ENCODE measurements around the gene LIPG. TPM values are rescaled to one million over a fixed set of nuclear protein-coding genes. Genes with fewer than 3 reads are reported as not detected.

LIPG gene
- total RNA-seq, 1 experiment from 2014 or later: 44.0 TPM

GRCh38 chr18:49630246-49630699 is 68.4 kb downstream of the LIPG start:
- H3K36me3 Mint-ChIP-seq (ENCODE audit: insufficient read depth, unreplicated experiment): no peaks in the 10 kb centered on the region

DNA sequence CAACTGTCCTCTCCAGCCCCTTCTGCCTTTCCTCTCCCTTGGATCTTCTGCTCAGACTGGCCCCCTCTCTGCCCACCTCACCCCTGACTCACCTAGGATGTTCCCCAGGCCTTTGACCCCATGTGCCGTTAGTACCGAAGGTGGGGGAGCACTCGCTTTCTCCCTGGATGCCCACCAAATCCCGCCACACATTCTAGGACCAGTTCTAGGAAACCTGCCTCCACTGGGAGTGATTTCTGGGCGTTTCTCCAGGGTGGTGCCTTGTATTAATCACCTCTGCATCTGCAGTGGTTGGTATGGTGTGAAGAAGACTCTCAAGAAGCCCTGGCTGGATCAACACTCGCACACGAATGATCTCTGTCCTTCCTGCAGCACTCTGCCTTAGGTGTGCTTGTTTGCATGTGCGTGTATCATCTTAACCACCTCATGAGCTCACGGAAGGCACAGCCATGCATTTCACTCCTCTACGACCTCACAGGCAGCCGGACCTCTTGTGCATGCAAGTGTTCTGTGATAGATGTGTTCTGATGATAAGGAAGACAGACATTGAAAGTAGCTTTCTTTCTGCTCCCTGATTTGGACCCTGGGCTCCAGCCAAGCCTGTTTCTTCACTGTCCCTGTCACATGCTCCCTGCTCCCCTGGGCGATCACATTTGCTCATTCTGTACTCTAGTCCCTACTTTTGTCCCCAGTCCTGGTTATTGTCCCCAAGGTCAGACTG is 69.4 kb downstream of the LIPG start:
- intact Hi-C loops (cut with micrococcal nuclease; ENCODE audit: unreplicated experiment): no loop called here
- BruUV-seq (replicated peaks): no TSS peak
- Mint-ChIP-seq H3K27me3 (ENCODE audit: unreplicated experiment) (peaks cover 19% of the 10 kb centered on the region), H3K4me1 (ENCODE audit: low read depth, unreplicated experiment) (no peaks in the 10 kb centered on the region), H3K4me3 (ENCODE audit: low read depth, unreplicated experiment) (no peak overlapping the region), H3K36me3 (ENCODE audit: insufficient read depth, unreplicated experiment) (no peaks in the 10 kb centered on the region), H3K27ac (ENCODE audit: unreplicated experiment) (no peak overlapping the region), H3K9me3 (ENCODE audit: low read depth, unreplicated experiment) (no peaks in the 10 kb centered on the region)
- DNase-seq: no peak
- TF ChIP-seq, protein P1, sequence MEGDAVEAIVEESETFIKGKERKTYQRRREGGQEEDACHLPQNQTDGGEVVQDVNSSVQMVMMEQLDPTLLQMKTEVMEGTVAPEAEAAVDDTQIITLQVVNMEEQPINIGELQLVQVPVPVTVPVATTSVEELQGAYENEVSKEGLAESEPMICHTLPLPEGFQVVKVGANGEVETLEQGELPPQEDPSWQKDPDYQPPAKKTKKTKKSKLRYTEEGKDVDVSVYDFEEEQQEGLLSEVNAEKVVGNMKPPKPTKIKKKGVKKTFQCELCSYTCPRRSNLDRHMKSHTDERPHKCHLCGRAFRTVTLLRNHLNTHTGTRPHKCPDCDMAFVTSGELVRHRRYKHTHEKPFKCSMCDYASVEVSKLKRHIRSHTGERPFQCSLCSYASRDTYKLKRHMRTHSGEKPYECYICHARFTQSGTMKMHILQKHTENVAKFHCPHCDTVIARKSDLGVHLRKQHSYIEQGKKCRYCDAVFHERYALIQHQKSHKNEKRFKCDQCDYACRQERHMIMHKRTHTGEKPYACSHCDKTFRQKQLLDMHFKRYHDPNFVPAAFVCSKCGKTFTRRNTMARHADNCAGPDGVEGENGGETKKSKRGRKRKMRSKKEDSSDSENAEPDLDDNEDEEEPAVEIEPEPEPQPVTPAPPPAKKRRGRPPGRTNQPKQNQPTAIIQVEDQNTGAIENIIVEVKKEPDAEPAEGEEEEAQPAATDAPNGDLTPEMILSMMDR (IDR thresholded peaks at IDR 0.05; ENCODE audit: unreplicated experiment): no peak
- CTCF ChIA-PET: no interaction called here

More at GRCh38 chr18:49630246-49630699, 68.4 kb downstream of the LIPG start:
- BruUV-seq (replicated peaks): no TSS peak
- H3K27ac Mint-ChIP-seq (ENCODE audit: unreplicated experiment): no peak overlapping the region
- no peak overlapping the region for H3K4me3 Mint-ChIP-seq (ENCODE audit: low read depth, unreplicated experiment)
- no peaks in the 10 kb centered on the region for H3K9me3 Mint-ChIP-seq (ENCODE audit: low read depth, unreplicated experiment)
- peaks cover 19% of the 10 kb centered on the region for H3K27me3 Mint-ChIP-seq (ENCODE audit: unreplicated experiment)
- TF ChIP-seq, protein P1 (IDR thresholded peaks at IDR 0.05; ENCODE audit: unreplicated experiment): no peak
- DNase-seq: no peak
- CTCF ChIA-PET: no interaction called here
- intact Hi-C loops (cut with micrococcal nuclease; ENCODE audit: unreplicated experiment): no loop called here
- no peaks in the 10 kb centered on the region for H3K4me1 Mint-ChIP-seq (ENCODE audit: low read depth, unreplicated experiment)

- intact Hi-C loops (cut with micrococcal nuclease; ENCODE audit: unreplicated experiment): no loop called here
Measured at GRCh38 chr18:49632588-49632987, 70.7 kb downstream of the LIPG start.

GRCh38 chr18:49638209-49638785 is 76.4 kb downstream of the LIPG start:
- H3K27ac Mint-ChIP-seq (ENCODE audit: unreplicated experiment): no peak overlapping the region
- TF ChIP-seq, protein P1 (IDR thresholded peaks at IDR 0.05; ENCODE audit: unreplicated experiment): no peak
- CTCF ChIA-PET: no interaction called here
- DNase-seq: no peak
- no peaks in the 10 kb centered on the region for H3K27me3 Mint-ChIP-seq (ENCODE audit: unreplicated experiment)
- intact Hi-C loops (cut with micrococcal nuclease; ENCODE audit: unreplicated experiment): no loop called here
- peaks cover 18% of the 10 kb centered on the region for H3K4me1 Mint-ChIP-seq (ENCODE audit: low read depth, unreplicated experiment)
- H3K36me3 Mint-ChIP-seq (ENCODE audit: insufficient read depth, unreplicated experiment): no peaks in the 10 kb centered on the region
- BruUV-seq (replicated peaks): no TSS peak
- H3K4me3 Mint-ChIP-seq (ENCODE audit: low read depth, unreplicated experiment): no peak overlapping the region
- H3K9me3 Mint-ChIP-seq (ENCODE audit: low read depth, unreplicated experiment): no peaks in the 10 kb centered on the region

More at GRCh38 chr18:49632588-49632987, 70.7 kb downstream of the LIPG start:
- TF ChIP-seq, protein P1 (IDR thresholded peaks at IDR 0.05; ENCODE audit: unreplicated experiment): no peak
- no peak for DNase-seq
- Mint-ChIP-seq H3K27ac (ENCODE audit: unreplicated experiment) (no peak overlapping the region), H3K36me3 (ENCODE audit: insufficient read depth, unreplicated experiment) (no peaks in the 10 kb centered on the region), H3K9me3 (ENCODE audit: low read depth, unreplicated experiment) (no peaks in the 10 kb centered on the region), H3K4me3 (ENCODE audit: low read depth, unreplicated experiment) (no peak overlapping the region), H3K4me1 (ENCODE audit: low read depth, unreplicated experiment) (no peaks in the 10 kb centered on the region), H3K27me3 (ENCODE audit: unreplicated experiment) (peaks cover 19% of the 10 kb centered on the region)
- CTCF ChIA-PET: interaction anchor here (0.6 kb wide), 1 partner anchor 693 kb away, joined by 5 read pairs; no protein-coding TSS in a partner anchor
- BruUV-seq (replicated peaks): no TSS peak
